Measurements from ENCODE around the gene CHRFAM7A.
"Not testable (repeated sequence)": the region's sequence is repeated elsewhere in the genome, so short reads cannot be mapped to it uniquely, and the experiment has no call there.

Gene CHRFAM7A

GRCh38 chr15:30315704-30316103 lies 77.6 kb downstream of the CHRFAM7A start:
- not testable (repeated sequence) for DNase-seq

- not testable (repeated sequence) for DNase-seq
These were observed 82.8 kb downstream of the CHRFAM7A start for GRCh38 chr15:30310575-30310974.

Data from NCI-H2081 treated with DMSO at 0.1 percent for 48 hours (cell line).